NCI-H1092 (cell line): ENCODE data around the gene COL12A1.

ENCODE experiments used
- DNase-seq: peaks from one replicate; lab custom pipeline; 2025; lab: John Stamatoyannopoulos, UW

The COL12A1 gene

GRCh38 chr6:75176076-75176582 is 29.7 kb downstream of the COL12A1 start:
- DNase-seq = no peak

- DNase-seq = no peak
Measured at GRCh38 chr6:75171986-75172385, 33.9 kb downstream of the COL12A1 start.

- no peak for DNase-seq
Measured at GRCh38 chr6:75171567-75171966, 34.3 kb downstream of the COL12A1 start.

- DNase-seq = no peak
Measured at GRCh38 chr6:75170691-75171560, 34.9 kb downstream of the COL12A1 start.

- DNase-seq = no peak
Measured at GRCh38 chr6:75169689-75170586, 35.9 kb downstream of the COL12A1 start.

GRCh38 chr6:75167851-75168250 is 38.0 kb downstream of the COL12A1 start:
- no peak for DNase-seq

GRCh38 chr6:75167325-75167724 is 38.5 kb downstream of the COL12A1 start:
- DNase-seq = no peak

GRCh38 chr6:75166773-75167172 is 39.1 kb downstream of the COL12A1 start:
- DNase-seq = no peak

- DNase-seq = no peak
Measured at GRCh38 chr6:75166236-75166635, 39.6 kb downstream of the COL12A1 start.

- no peak for DNase-seq
Measured at GRCh38 chr6:75158176-75158575, 47.7 kb downstream of the COL12A1 start.

GRCh38 chr6:75157336-75157735 is 48.5 kb downstream of the COL12A1 start:
- DNase-seq = no peak

GRCh38 chr6:75156186-75156878 is 49.5 kb downstream of the COL12A1 start:
- no peak for DNase-seq

- no peak for DNase-seq
Measured at GRCh38 chr6:75155631-75156030, 50.2 kb downstream of the COL12A1 start.

GRCh38 chr6:75154973-75155372 is 50.9 kb downstream of the COL12A1 start:
- DNase-seq = no peak

- DNase-seq = no peak
Measured at GRCh38 chr6:75150685-75151412, 55.0 kb downstream of the COL12A1 start.

- no peak for DNase-seq
Measured at GRCh38 chr6:75149696-75150095, 56.2 kb downstream of the COL12A1 start.

GRCh38 chr6:75149240-75149639 is 56.6 kb downstream of the COL12A1 start:
- DNase-seq = no peak

- no peak for DNase-seq
Measured at GRCh38 chr6:75147512-75147911, 58.3 kb downstream of the COL12A1 start.

- DNase-seq = no peak
Measured at GRCh38 chr6:75145976-75146375, 59.9 kb downstream of the COL12A1 start.

- no peak for DNase-seq
Measured at GRCh38 chr6:75145211-75145610, 60.6 kb downstream of the COL12A1 start.

- no peak for DNase-seq
Measured at GRCh38 chr6:75144386-75144785, 61.5 kb downstream of the COL12A1 start.
